ENCODE data around the gene NCAM1.

Gene NCAM1

DNA sequence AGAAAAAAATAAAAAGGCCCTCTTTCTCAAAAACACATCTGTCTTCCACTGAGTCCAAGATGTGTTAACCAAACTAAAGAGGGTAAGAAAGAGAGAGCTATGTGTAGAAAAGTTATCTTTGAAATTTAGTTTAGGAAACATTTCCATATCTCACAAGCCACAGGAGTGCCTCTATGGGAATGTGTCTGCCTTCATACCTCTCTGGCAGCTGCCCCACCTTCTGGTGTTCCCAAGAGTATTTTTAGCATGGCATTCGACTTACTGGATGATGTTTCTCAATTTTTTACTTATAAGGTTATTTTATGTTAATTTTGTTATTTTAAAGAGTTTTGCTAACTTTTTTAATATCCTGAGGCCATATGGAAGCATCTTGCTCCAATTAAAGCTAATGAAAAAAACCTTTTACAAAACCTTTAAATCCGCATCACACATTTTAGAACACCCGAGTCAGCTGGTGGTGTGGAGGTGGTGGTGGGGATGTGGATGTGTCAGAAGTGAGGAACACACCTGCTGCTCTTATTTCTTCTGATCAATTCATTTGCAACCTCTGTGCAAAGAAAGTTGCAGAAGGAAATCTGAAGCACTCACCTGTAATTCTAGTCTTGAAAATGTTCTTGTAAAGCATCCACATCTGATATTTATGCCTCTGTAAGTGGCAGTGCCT is 112.2 kb downstream of the NCAM1 start:
- TF ChIP-seq, protein P1, sequence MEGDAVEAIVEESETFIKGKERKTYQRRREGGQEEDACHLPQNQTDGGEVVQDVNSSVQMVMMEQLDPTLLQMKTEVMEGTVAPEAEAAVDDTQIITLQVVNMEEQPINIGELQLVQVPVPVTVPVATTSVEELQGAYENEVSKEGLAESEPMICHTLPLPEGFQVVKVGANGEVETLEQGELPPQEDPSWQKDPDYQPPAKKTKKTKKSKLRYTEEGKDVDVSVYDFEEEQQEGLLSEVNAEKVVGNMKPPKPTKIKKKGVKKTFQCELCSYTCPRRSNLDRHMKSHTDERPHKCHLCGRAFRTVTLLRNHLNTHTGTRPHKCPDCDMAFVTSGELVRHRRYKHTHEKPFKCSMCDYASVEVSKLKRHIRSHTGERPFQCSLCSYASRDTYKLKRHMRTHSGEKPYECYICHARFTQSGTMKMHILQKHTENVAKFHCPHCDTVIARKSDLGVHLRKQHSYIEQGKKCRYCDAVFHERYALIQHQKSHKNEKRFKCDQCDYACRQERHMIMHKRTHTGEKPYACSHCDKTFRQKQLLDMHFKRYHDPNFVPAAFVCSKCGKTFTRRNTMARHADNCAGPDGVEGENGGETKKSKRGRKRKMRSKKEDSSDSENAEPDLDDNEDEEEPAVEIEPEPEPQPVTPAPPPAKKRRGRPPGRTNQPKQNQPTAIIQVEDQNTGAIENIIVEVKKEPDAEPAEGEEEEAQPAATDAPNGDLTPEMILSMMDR (conservative IDR thresholded peaks at IDR 0.05) = no peak
- H3K27ac ChIP-seq = no peak overlapping the region

DNA sequence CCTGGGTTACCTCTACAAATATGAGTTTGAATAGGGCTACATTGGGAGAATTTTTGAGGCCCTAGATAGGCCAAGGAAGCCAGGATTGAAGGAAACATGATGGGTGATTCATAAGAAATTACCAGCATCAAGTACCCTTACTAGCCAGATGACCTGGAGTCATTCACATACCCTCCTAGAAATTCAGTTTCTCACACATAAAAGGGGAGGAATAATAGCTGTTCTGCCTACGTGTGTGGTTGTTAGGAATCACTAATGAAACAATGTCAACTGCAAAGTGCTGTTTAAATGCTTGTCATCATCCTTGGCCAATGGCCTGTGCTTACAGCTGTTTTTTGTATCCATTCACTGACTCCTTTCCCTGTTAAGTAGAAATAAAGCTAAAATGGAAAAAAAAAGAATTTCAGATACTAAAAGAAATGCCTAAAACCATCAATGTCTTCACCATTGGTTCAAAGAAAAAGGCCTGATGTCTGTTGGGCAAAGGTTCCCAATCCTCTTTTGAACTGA is 114.4 kb downstream of the NCAM1 start:
- H3K27ac ChIP-seq = no peak overlapping the region
- TF ChIP-seq, protein P1 (conservative IDR thresholded peaks at IDR 0.05) = no peak

DNA sequence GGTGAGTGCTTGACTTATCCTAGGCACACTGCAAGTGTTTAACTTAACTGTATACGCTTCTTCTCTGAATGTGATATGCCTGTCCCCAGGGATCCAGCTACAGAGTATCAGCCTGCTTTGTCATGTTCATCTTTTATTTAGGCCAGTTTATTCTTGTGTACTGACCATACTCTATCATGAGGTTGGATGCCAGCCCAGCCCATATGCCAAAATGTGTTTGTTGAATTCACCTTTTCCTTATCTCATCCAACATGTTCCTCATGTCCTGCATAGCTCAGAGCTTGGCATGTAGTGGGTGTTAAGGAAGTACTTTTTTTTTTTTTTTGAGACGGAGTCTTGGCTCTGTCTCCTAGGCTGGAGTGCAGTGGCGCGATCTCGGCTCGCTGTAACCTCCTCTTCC is 116.2 kb downstream of the NCAM1 start:
- TF ChIP-seq, protein P1 (conservative IDR thresholded peaks at IDR 0.05) = no peak
- no peak overlapping the region for H3K27ac ChIP-seq

DNA sequence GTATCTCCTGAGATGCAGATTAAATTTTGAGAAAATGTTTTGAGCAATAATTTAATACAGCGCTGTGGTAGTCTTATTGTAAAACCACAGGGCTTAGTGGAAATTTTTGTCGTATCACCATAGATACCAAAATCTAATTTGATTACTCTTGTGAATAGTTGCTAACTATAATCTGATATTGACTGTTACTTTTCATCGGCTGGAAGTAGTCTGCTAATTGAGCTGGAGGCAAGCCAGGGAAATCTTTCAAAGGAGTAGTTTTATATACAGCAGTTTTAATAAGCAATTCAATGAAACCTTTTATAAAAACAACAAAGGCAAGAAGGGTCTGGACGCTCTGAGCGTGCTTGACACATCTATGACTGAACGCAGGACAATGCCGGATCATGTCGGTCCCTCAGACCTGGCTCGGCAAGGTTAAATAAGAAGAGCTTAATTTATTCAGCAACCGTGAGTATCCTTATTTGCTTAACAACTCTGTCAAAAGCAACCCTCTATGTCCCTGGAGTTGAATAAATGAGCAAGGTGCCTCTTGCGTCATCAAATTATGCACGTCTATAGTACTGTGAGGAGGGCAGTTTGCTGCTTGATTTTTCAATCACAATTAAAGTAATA is 121.2 kb downstream of the NCAM1 start:
- H3K27ac ChIP-seq = no peak overlapping the region
- TF ChIP-seq, protein P1 (conservative IDR thresholded peaks at IDR 0.05) = no peak

DNA sequence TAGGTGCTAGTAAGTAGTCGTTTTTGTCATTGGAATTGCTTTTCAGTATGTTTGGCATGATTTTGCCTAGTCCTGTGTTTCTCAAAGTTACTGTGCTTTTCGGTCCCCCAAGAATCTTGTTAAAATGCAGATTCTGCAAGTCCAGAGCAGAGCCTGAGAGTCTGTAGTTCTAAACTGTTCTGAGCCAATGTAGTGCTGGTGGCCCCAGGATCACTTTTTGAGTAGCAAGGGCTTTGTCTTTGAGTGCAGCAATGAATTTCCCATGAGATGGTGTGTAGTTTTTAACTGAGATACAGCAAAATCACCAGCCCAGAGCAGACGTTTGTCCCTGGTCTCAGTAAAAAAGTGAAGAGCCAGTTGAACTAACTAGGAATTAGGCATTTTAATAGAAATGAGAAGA is 122.4 kb downstream of the NCAM1 start:
- no peak overlapping the region for H3K27ac ChIP-seq
- TF ChIP-seq, protein P1 (conservative IDR thresholded peaks at IDR 0.05) = no peak

DNA sequence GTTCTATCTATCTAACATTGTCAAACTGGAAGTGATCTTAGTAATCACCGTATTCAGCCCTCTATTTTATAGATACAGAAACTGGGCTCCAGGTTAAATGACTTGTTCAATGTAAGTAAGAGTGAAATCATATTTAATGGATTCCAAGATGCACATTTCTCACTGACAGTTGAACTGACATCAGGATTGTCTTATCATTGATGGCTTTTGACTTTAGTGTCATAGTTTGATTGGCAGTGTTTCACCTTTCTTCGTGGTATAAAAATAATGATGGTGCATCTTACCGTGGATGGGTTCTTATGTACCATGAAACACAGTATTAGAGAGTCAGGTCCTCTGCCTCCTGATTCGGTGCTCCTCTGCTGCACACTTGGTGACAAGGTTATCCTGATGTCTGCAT is 123.1 kb downstream of the NCAM1 start:
- TF ChIP-seq, protein P1 (conservative IDR thresholded peaks at IDR 0.05) = no peak
- H3K27ac ChIP-seq = no peak overlapping the region

DNA sequence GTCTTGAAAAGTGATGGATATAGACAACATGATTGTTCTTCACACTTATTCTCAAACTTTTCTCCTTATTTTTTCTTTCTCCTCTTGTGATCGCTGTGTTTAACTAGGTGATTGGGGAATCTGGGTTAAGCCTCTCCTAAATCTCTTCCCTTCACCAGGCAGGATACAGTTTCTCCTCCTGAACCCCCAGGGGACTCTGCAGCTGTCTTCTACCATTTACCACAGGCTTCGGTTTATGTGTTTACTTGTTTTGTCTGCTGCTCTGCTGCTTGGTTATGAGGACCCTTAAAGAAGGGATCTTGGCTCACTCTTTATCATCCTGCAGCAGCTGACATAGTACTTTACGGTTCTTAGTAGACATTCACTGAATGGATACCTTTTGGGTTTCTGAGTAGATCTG is 124.2 kb downstream of the NCAM1 start:
- TF ChIP-seq, protein P1 (conservative IDR thresholded peaks at IDR 0.05) = no peak
- H3K27ac ChIP-seq = no peak overlapping the region

Data from VCaP (cell line).